Measurements from ENCODE around the gene MBD2. TPM values are rescaled to one million over a fixed set of nuclear protein-coding genes. Genes with fewer than 3 reads are reported as not detected.

Gene MBD2
- total RNA-seq, 6 donors from 2014 or later: 28.7 to 106 (median 52.8) TPM

DNA sequence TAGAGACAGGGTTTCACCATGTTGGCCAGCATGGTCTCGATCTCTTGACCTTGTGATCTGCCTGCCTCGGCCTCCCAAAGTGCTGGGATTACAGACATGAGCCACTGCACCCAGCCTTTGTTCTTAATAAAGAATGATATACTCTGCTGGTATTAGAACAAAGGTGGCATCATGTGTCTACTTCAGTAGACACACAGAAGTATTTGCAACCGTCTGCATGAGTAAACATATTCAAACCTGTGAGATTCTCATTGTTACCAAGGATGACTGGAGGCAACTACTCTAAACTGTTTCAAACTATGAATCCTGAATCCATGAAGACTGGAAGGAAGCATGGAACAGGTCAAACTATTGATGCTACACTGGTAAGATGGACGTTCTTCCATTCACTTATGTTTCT is 32.1 kb downstream of the MBD2 start:
- H3K27ac ChIP-seq: no peak overlapping the region
- TF ChIP-seq POLR2A (IDR thresholded peaks at IDR 0.05) (no peak), EP300 (IDR thresholded peaks at IDR 0.05) (no peak), POLR2AphosphoS5 (IDR thresholded peaks at IDR 0.05) (no peak)
- TF ChIP-seq, protein P1, sequence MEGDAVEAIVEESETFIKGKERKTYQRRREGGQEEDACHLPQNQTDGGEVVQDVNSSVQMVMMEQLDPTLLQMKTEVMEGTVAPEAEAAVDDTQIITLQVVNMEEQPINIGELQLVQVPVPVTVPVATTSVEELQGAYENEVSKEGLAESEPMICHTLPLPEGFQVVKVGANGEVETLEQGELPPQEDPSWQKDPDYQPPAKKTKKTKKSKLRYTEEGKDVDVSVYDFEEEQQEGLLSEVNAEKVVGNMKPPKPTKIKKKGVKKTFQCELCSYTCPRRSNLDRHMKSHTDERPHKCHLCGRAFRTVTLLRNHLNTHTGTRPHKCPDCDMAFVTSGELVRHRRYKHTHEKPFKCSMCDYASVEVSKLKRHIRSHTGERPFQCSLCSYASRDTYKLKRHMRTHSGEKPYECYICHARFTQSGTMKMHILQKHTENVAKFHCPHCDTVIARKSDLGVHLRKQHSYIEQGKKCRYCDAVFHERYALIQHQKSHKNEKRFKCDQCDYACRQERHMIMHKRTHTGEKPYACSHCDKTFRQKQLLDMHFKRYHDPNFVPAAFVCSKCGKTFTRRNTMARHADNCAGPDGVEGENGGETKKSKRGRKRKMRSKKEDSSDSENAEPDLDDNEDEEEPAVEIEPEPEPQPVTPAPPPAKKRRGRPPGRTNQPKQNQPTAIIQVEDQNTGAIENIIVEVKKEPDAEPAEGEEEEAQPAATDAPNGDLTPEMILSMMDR (IDR thresholded peaks at IDR 0.05): no peak
- no peak overlapping the region for H3K4me3 ChIP-seq
- 91 to 97% methylated on average over 4 of the region's 4 CpGs for WGBS, 2 donors
- no peaks in the 10 kb centered on the region for H3K9me3 ChIP-seq
- H3K4me1 ChIP-seq: no peaks in the 10 kb centered on the region
- H3K36me3 ChIP-seq: peaks cover 3 to 17% (median 8%) of the 10 kb centered on the region in 4 donors
- H3K27me3 ChIP-seq: no peaks in the 10 kb centered on the region
- DNase-seq (no peak), ATAC-seq (ENCODE audit: low FRiP score in 2 of 2) (no peak)

- ATAC-seq (ENCODE audit: low FRiP score in 2 of 2): no peak
- no peak overlapping the region for H3K27ac ChIP-seq
- DNase-seq: no peak
- H3K9me3 ChIP-seq: no peaks in the 10 kb centered on the region
- no peak overlapping the region for H3K4me3 ChIP-seq
- no peaks in the 10 kb centered on the region for H3K27me3 ChIP-seq
- peaks cover 6 to 27% (median 9%) of the 10 kb centered on the region in 4 donors for H3K36me3 ChIP-seq
- H3K4me1 ChIP-seq: no peaks in the 10 kb centered on the region
- no peak for TF ChIP-seq POLR2A (IDR thresholded peaks at IDR 0.05)
- TF ChIP-seq POLR2AphosphoS5 (IDR thresholded peaks at IDR 0.05): no peak
- no peak for TF ChIP-seq EP300 (IDR thresholded peaks at IDR 0.05)
- TF ChIP-seq, protein P1 (IDR thresholded peaks at IDR 0.05): no peak
Measured at GRCh38 chr18:54191352-54191751, 33.1 kb downstream of the MBD2 start.

DNA sequence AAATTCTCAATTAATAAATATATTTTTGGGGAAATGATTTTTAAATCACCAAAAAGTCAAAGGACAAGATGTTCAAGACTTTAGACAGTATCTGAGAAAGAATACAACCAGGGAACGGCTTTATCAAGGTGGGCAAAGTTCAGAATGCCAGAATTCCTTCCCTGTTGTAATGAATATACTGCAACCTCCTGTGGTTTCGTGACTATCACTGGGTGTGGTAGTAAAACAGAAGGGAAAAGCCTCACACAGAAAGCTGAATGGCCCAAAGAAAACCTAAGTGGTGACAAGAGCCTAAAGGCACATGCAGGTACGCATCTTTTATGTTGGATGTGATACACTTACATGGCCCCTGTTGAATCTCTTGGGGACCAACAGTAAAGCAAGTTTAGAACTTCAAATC is 37.1 kb downstream of the MBD2 start:
- DNase-seq (no peak), ATAC-seq (ENCODE audit: low FRiP score in 2 of 2) (no peak)
- no peaks in the 10 kb centered on the region for H3K4me1 ChIP-seq
- H3K27ac ChIP-seq: no peak overlapping the region
- no peak overlapping the region for H3K4me3 ChIP-seq
- H3K9me3 ChIP-seq: no peaks in the 10 kb centered on the region
- H3K36me3 ChIP-seq: peaks cover 6 to 38% (median 15%) of the 10 kb centered on the region in 4 donors
- H3K27me3 ChIP-seq: no peaks in the 10 kb centered on the region
- TF ChIP-seq POLR2A (IDR thresholded peaks at IDR 0.05) (no peak), EP300 (IDR thresholded peaks at IDR 0.05) (no peak), POLR2AphosphoS5 (IDR thresholded peaks at IDR 0.05) (no peak)
- TF ChIP-seq, protein P1 (IDR thresholded peaks at IDR 0.05): no peak
- 94 to 96% methylated on average over 3 of the region's 3 CpGs for WGBS, 2 donors

DNA sequence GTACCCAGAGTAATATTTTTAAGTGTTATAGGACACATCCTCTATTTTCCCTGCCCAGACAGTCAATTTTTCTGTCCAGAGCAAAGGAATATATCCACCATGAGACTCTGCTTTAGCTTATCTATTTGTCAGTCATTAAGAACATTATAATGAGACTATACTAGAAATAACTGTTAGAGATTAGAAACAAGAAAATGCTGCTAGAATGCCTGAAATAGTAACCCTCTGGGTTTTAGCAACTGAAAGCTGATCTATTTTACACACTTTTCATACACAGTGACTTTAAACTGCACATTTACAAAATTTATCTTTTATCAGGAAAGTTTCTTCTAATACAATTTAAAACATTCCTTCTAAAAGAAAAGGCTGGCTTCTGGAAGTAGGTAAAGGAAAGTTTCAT is 39.6 kb downstream of the MBD2 start:
- Histone ChIP-seq H3K36me3 (peaks cover 6 to 42% (median 17%) of the 10 kb centered on the region in 4 donors), H3K4me3 (no peak overlapping the region)
- no peak for DNase-seq

DNA sequence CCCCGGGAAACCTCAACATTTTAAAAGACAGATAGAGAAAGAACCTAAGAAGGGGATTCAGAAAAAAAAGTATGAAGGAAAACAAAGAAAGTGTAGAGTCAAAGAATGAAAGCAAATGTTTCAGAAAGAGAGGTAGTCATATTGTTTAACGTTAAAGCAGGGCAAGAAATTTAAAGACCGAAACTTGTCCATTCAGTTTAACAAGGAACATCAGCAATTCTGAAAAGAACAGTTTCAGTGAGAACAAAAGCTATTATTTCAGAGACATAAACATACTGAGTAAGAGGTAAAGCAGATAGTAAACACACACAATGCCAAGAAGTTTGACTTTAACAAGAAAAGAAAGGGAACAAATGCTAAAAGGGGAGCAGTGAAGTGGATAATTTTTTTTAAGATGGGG is 41.1 kb downstream of the MBD2 start:
- 84 to 89% methylated on average over 3 of the region's 3 CpGs for WGBS, 2 donors
- no peaks in the 10 kb centered on the region for H3K27me3 ChIP-seq
- H3K4me1 ChIP-seq: no peaks in the 10 kb centered on the region
- H3K9me3 ChIP-seq: no peaks in the 10 kb centered on the region
- peaks cover 6 to 38% (median 17%) of the 10 kb centered on the region in 4 donors for H3K36me3 ChIP-seq
- TF ChIP-seq EP300 (IDR thresholded peaks at IDR 0.05): no peak
- no peak for TF ChIP-seq POLR2A (IDR thresholded peaks at IDR 0.05)
- TF ChIP-seq POLR2AphosphoS5 (IDR thresholded peaks at IDR 0.05): no peak
- TF ChIP-seq, protein P1 (IDR thresholded peaks at IDR 0.05): no peak
- ATAC-seq (ENCODE audit: low FRiP score in 2 of 2) (no peak), DNase-seq (no peak)
- no peak overlapping the region for H3K27ac ChIP-seq
- H3K4me3 ChIP-seq: no peak overlapping the region

More for the DNA sequence above, 39.6 kb downstream of the MBD2 start:
- no peak for ATAC-seq (ENCODE audit: low FRiP score in 2 of 2)
- no peaks in the 10 kb centered on the region for H3K27me3 ChIP-seq
- no peaks in the 10 kb centered on the region for H3K9me3 ChIP-seq
- H3K4me1 ChIP-seq: no peaks in the 10 kb centered on the region
- H3K27ac ChIP-seq: no peak overlapping the region
- no peak for TF ChIP-seq EP300 (IDR thresholded peaks at IDR 0.05)
- no peak for TF ChIP-seq POLR2A (IDR thresholded peaks at IDR 0.05)
- TF ChIP-seq, protein P1 (IDR thresholded peaks at IDR 0.05): no peak
- TF ChIP-seq POLR2AphosphoS5 (IDR thresholded peaks at IDR 0.05): no peak
